H1 (cell line): Measurements from ENCODE around the gene CASK. TPM values are rescaled to one million over a fixed set of nuclear protein-coding genes. Genes with fewer than 3 reads are reported as not detected.

Experiments used
- CTCF ChIA-PET: fragments of 300-600 bp; sonication (Branson Sonifier 250); formaldehyde crosslinking; loops from one replicate; lab custom pipeline; 2021; ENCODE audit not compliant: partially characterized antibody; lab: Charles Lee
- POLR2A ChIA-PET: fragments of 300-600 bp; sonication (Branson Sonifier 250); formaldehyde crosslinking; loops from one replicate; lab custom pipeline; 2021; ENCODE audit warnings: inconsistent platforms; ENCODE audit not compliant: partially characterized antibody; lab: Charles Lee
- DNase-seq, 2 experiments: peaks; one replicate each; pipeline versions ENCODE4 v3.0.0 to v3.0.0-alpha.2; 2010 to 2022; ENCODE audit warnings: low spot score in 2 of 2, low read depth in 1 of 2, mixed read lengths in 1 of 2
- FAIRE-seq: peaks from 2 replicates; lab custom pipeline; 2011; peaks lifted over from hg19 to GRCh38; lab: Jason Lieb, UNC
- H2AFZ ChIP-seq: 2 replicates; pipeline ENCODE4 v1.8.1; 2012; ENCODE audit warnings: low read length, inconsistent platforms
- H2AK5ac ChIP-seq: 2 replicates; pipeline ENCODE4 v1.6.1; 2013; ENCODE audit warnings: low read depth, low read length
- H2BK120ac ChIP-seq: replicated peaks from 2 replicates; pipeline ENCODE3; 2013; ENCODE audit warnings: low read depth, low read length, inconsistent platforms
- H2BK12ac ChIP-seq: 2 replicates; pipeline ENCODE4 v1.6.1; 2013; ENCODE audit warnings: low read depth, low read length
- H2BK15ac ChIP-seq: 2 replicates; pipeline ENCODE4 v1.6.1; 2013; ENCODE audit warnings: low read length
- H2BK20ac ChIP-seq: 2 replicates; pipeline ENCODE4 v1.6.1; 2013; ENCODE audit warnings: low read length
- H2BK5ac ChIP-seq: 2 replicates; pipeline ENCODE4 v1.6.1; 2013; ENCODE audit warnings: low read depth, low read length
- H3K14ac ChIP-seq: 2 replicates; pipeline ENCODE4 v1.6.1; 2013; ENCODE audit warnings: inconsistent platforms; ENCODE audit not compliant: insufficient read length
- H3K18ac ChIP-seq: 2 replicates; pipeline ENCODE4 v1.6.1; 2013; ENCODE audit warnings: low read length; ENCODE audit errors: extremely low read depth
- H3K23ac ChIP-seq: 2 replicates; pipeline ENCODE4 v1.6.1; 2013; ENCODE audit warnings: inconsistent platforms; ENCODE audit not compliant: insufficient read length
- H3K23me2 ChIP-seq: 2 replicates; pipeline ENCODE4 v1.6.1; 2013; ENCODE audit warnings: low read depth, low read length
- H3K27ac ChIP-seq: 2 replicates; pipeline ENCODE4 v1.6.1; 2011; ENCODE audit warnings: low read depth, low read length, inconsistent platforms
- H3K27me3 ChIP-seq, 4 experiments: replicated peaks in 1 of 4; 1 replicate in 1 of 4; 2 replicates in 3 of 4; pipeline versions ENCODE4 v1.6.1 to v1.8.1; 2011 to 2013; ENCODE audit warnings: low read length in 3 of 4, mild to moderate bottlenecking in 3 of 4, inconsistent platforms in 2 of 4, mixed read lengths in 2 of 4, moderate library complexity in 1 of 4; ENCODE audit not compliant: control insufficient read depth in 3 of 4, insufficient read depth in 3 of 4; ENCODE audit errors: extremely low read depth in 1 of 4
- H3K36me3 ChIP-seq, 4 experiments: 2 replicates each; pipeline versions ENCODE4 v1.6.1 to v1.8.1; 2011 to 2013; ENCODE audit warnings: mild to moderate bottlenecking in 4 of 4, low read length in 3 of 4, moderate library complexity in 2 of 4, control low read depth in 1 of 4, inconsistent platforms in 1 of 4; ENCODE audit not compliant: insufficient read depth in 4 of 4, control insufficient read depth in 2 of 4
- H3K4ac ChIP-seq: replicated peaks from 2 replicates; pipeline ENCODE3; 2013; ENCODE audit warnings: low read length, low read depth, mixed read lengths, inconsistent platforms; ENCODE audit not compliant: insufficient read length
- H3K4me1 ChIP-seq, 4 experiments: replicated peaks in 1 of 4; 1 replicate in 1 of 4; 2 replicates in 3 of 4; pipeline versions ENCODE4 v1.6.1 to v1.8.1; 2011 to 2013; ENCODE audit warnings: low read length in 3 of 4, inconsistent platforms in 2 of 4, mixed read lengths in 1 of 4; ENCODE audit not compliant: insufficient read depth in 4 of 4, control insufficient read depth in 3 of 4
- H3K4me2 ChIP-seq, 2 experiments: 2 replicates each; pipeline versions ENCODE4 v1.6.1 to v1.8.1; 2011 to 2013; ENCODE audit warnings: low read depth in 2 of 2, low read length in 2 of 2, control low read depth in 1 of 2, inconsistent platforms in 1 of 2, mild to moderate bottlenecking in 1 of 2; ENCODE audit not compliant: insufficient read depth in 1 of 2
- H3K4me3 ChIP-seq, 4 experiments: fragments of 200-600, 300-600 bp in 1 of 4; sonication (generic), shearing (Covaris generic), sonication (Bioruptor Twin) in 1 of 4; 2 replicates each; pipeline versions ENCODE4 v1.5.1 to v1.8.1; 2011 to 2016; ENCODE audit warnings: low read length in 4 of 4, low read depth in 3 of 4, control low read depth in 2 of 4, inconsistent platforms in 2 of 4, mild to moderate bottlenecking in 2 of 4, mixed read lengths in 1 of 4, moderate library complexity in 1 of 4; ENCODE audit not compliant: insufficient read depth in 2 of 4; ENCODE audit errors: extremely low read depth in 1 of 4
- H3K56ac ChIP-seq: replicated peaks from 2 replicates; pipeline ENCODE3; 2013; ENCODE audit warnings: low read depth, mild to moderate bottlenecking, mixed read lengths, low read length, inconsistent platforms; ENCODE audit not compliant: insufficient read length
- H3K79me1 ChIP-seq: 2 replicates; pipeline ENCODE4 v1.6.1; 2013; ENCODE audit warnings: low read depth, low read length, control low read depth
- H3K79me2 ChIP-seq, 2 experiments: 2 replicates each; pipeline versions ENCODE4 v1.6.1 to v1.8.1; 2012 to 2013; ENCODE audit warnings: low read length in 2 of 2, mild to moderate bottlenecking in 2 of 2, inconsistent platforms in 1 of 2; ENCODE audit not compliant: insufficient read depth in 2 of 2, control insufficient read depth in 1 of 2
- H3K9ac ChIP-seq, 4 experiments: replicated peaks in 1 of 4; 1 replicate in 1 of 4; 2 replicates in 3 of 4; pipeline versions ENCODE4 v1.6.1 to v1.8.1; 2011 to 2013; ENCODE audit warnings: low read depth in 3 of 4, low read length in 3 of 4, control low read depth in 2 of 4, mild to moderate bottlenecking in 2 of 4, moderate library complexity in 2 of 4, inconsistent platforms in 1 of 4; ENCODE audit errors: extremely low read depth in 1 of 4
- H3K9me3 ChIP-seq, 2 experiments: 2 replicates each; pipeline versions ENCODE4 v1.6.1 to v1.8.1; 2012 to 2013; ENCODE audit warnings: mild to moderate bottlenecking in 2 of 2, moderate library complexity in 2 of 2, control low read depth in 1 of 2, inconsistent platforms in 1 of 2, low read depth in 1 of 2, low read length in 1 of 2, mixed read lengths in 1 of 2; ENCODE audit not compliant: insufficient read depth in 2 of 2
- H4K20me1 ChIP-seq, 2 experiments: replicated peaks in 1 of 2; 2 replicates each; pipeline versions ENCODE3 to v1.8.1; 2011 to 2013; ENCODE audit warnings: inconsistent platforms in 2 of 2, low read length in 2 of 2, mild to moderate bottlenecking in 1 of 2; ENCODE audit not compliant: insufficient read depth in 2 of 2, control insufficient read depth in 1 of 2
- H4K5ac ChIP-seq: 2 replicates; pipeline ENCODE4 v1.6.1; 2013; ENCODE audit warnings: low read length, low read depth, mixed read lengths, inconsistent platforms; ENCODE audit not compliant: insufficient read length
- H4K8ac ChIP-seq: 2 replicates; pipeline ENCODE4 v1.8.0; 2013; ENCODE audit warnings: mild to moderate bottlenecking, moderate library complexity, low read length, inconsistent platforms; ENCODE audit not compliant: insufficient read depth; ENCODE audit errors: extremely low read depth
- H4K91ac ChIP-seq: replicated peaks from 2 replicates; pipeline ENCODE3; 2013; ENCODE audit warnings: low read length, mixed read lengths, inconsistent platforms; ENCODE audit not compliant: insufficient read length
- HDAC2 ChIP-seq, 2 experiments: fragments of 300-600 bp in 1 of 2; sonication (generic) in 1 of 2; IDR thresholded peaks; 2 replicates each; pipeline ENCODE4 v1.6.1; 2011 to 2012; ENCODE audit warnings: low read depth in 2 of 2, low read length in 2 of 2, mild to moderate bottlenecking in 2 of 2, moderate library complexity in 2 of 2, borderline replicate concordance in 1 of 2, inconsistent platforms in 1 of 2
- HDAC6 ChIP-seq: IDR thresholded peaks from one replicate; pipeline ENCODE4 v1.7.1; 2012; ENCODE audit warnings: low read depth, mild to moderate bottlenecking, inconsistent platforms, low read length, moderate library complexity
- RBBP5 ChIP-seq: IDR thresholded peaks from 2 replicates; pipeline ENCODE4 v1.7.1; 2012; ENCODE audit warnings: low read depth, mild to moderate bottlenecking, inconsistent platforms, low read length, moderate library complexity, borderline replicate concordance
- TBP ChIP-seq: IDR thresholded peaks from 2 replicates; pipeline ENCODE4 v1.6.1; 2011; ENCODE audit warnings: low read depth, low read length, improper control_type of control experiment
- WGBS, 2 experiments: shearing (Covaris generic) in 1 of 2; methylation state at CpG; one replicate each; pipeline versions ENCODE4 v1.1.6 to v1.1.7; 2013 to 2015; ENCODE audit warnings: low lambda C conversion rate in 2 of 2, mixed read lengths in 2 of 2, inconsistent platforms in 1 of 2, low coverage in 1 of 2, missing lambda C conversion rate in 1 of 2; ENCODE audit not compliant: insufficient replicate concordance in 2 of 2, insufficient coverage in 1 of 2, insufficient read length in 1 of 2; ENCODE audit errors: extremely low coverage in 1 of 2, missing lambda C conversion rate in 1 of 2; 5-methylcytosine and 5-hydroxymethylcytosine counted together
- polyA plus RNA-seq, 7 experiments: library from polyadenylated mRNA; depleted of rRNA in 3 of 7; stranded (reverse) in 5 of 7; unstranded in 2 of 7; fragments of >200 nt in 5 of 7; fragments of 200-250 nt in 2 of 7; gene quantifications; 1 replicate in 5 of 7; 2 replicates in 1 of 7; 4 replicates in 1 of 7; pipeline versions ENCODE4 v1.2.1 to v1.2.3, GENCODE V29; 2011 to 2013; ENCODE audit warnings: missing spikeins in 2 of 7, mixed read lengths in 2 of 7
- total RNA-seq: library from RNA; stranded (reverse); fragmentation: NEBNext Ultra II Directional; extraction: Animal tissue kit (Norgen Biotek cat#: 25700); gene quantifications from 2 replicates; pipeline ENCODE4 v1.2.1, GENCODE V29; 2021

Gene CASK
- total and polyA plus RNA-seq, 2 of the 8 experiments (the other 6 are each of a cell fraction or from before 2014, with no cell fraction given) = 21.6 to 55.1 TPM

DNA sequence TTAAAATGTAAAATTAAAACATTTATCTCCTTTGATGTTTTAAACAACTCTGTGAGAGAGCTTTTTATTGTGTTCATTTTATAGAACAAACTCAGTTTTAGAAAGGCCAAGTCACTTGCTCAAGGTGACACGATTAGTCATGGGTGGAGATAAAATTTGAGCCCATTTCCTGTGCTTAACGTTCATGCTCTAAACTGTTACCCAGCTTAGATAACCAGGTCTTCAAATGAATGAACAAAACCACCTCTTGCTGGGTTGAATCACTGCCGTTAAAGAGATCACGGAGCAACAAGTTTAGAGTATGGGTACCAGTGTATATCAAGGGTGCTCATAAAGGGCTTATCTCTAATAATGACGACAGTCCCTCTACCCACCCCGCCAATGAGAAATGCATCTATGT is 10.2 kb upstream of the CASK start:
- no peaks in the 10 kb centered on the region for H3K79me2 ChIP-seq
- H3K4me1 ChIP-seq = no peaks in the 10 kb centered on the region
- no peak overlapping the region for H2BK12ac ChIP-seq
- H3K27ac ChIP-seq = no peak overlapping the region
- H3K56ac ChIP-seq = no peak overlapping the region
- no peak for FAIRE-seq
- no peak overlapping the region for H4K5ac ChIP-seq
- H3K79me1 ChIP-seq = no peaks in the 10 kb centered on the region
- no peak overlapping the region for H3K14ac ChIP-seq
- no peak overlapping the region for H3K4me3 ChIP-seq
- ChIA-PET POLR2A (no interaction called here), CTCF (no interaction called here)
- no peaks in the 10 kb centered on the region for H3K27me3 ChIP-seq
- no peak overlapping the region for H4K8ac ChIP-seq
- H3K23me2 ChIP-seq = no peaks in the 10 kb centered on the region
- no peak overlapping the region for H3K9ac ChIP-seq
- no peak overlapping the region for H3K4ac ChIP-seq
- no peak overlapping the region for H2AK5ac ChIP-seq
- H2AFZ ChIP-seq = no peak overlapping the region
- H4K20me1 ChIP-seq = no peaks in the 10 kb centered on the region
- no peak for DNase-seq
- H3K4me2 ChIP-seq = no peak overlapping the region
- H4K91ac ChIP-seq = no peak overlapping the region
- H3K23ac ChIP-seq = no peak overlapping the region
- WGBS, 2 experiments = 98% methylated on average over 5 of the region's 6 CpGs; no CpG with 5 or more reads in 1 of the 2 experiments
- no peak overlapping the region for H3K18ac ChIP-seq
- H2BK120ac ChIP-seq = no peak overlapping the region
- H3K36me3 ChIP-seq = no peaks in the 10 kb centered on the region
- H3K9me3 ChIP-seq = no peaks in the 10 kb centered on the region
- no peak overlapping the region for H2BK5ac ChIP-seq
- TF ChIP-seq TBP = no peak
- no peak for TF ChIP-seq HDAC2 (IDR thresholded peaks at IDR 0.05; ENCODE audit: borderline replicate concordance in 1 of 2, low read depth in 2 of 2, low read length in 2 of 2)
- TF ChIP-seq HDAC6 = no peak
- no peak for TF ChIP-seq RBBP5
- no peak overlapping the region for H2BK20ac ChIP-seq
- no peak overlapping the region for H2BK15ac ChIP-seq
